A549 (cell line): ENCODE measurements around the gene PAX8.

Experiments used
- MAFK ChIP-seq: fragments of 450-650 bp; IDR thresholded peaks from 2 replicates; pipeline ENCODE4 v1.6.1; 2014; ENCODE audit not compliant: partially characterized antibody
- POLR2A ChIP-seq: IDR thresholded peaks from 2 replicates; pipeline ENCODE4 v1.6.1; 2012; ENCODE audit warnings: mild to moderate bottlenecking, low read length
- RNF2 ChIP-seq: fragments of 200-600 bp; sonication (generic); IDR thresholded peaks from 2 replicates; pipeline ENCODE4 v1.6.1; 2016; ENCODE audit warnings: low read depth, mild to moderate bottlenecking, antibody characterized with exemption, moderate library complexity, borderline replicate concordance
- ZNF302 ChIP-seq: fragments of 250-450 bp; sonication (Bioruptor Pico); IDR thresholded peaks from 2 replicates; pipeline ENCODE4 v1.9.0; 2021; ENCODE audit warnings: inconsistent platforms, mild to moderate bottlenecking, moderate library complexity
- TF ChIP-seq, protein P1 (sequence below): fragments of >200 bp; sonication (Bioruptor Twin); formaldehyde crosslinking; IDR thresholded peaks from 3 replicates; pipeline ENCODE4 v1.5.1; 2016
- TF ChIP-seq, protein P2 (sequence below): fragments of 200-600 bp; sonication (generic); IDR thresholded peaks from 2 replicates; pipeline ENCODE4 v1.6.1; 2016; ENCODE audit warnings: antibody characterized with exemption, mild to moderate bottlenecking, moderate library complexity

DNA sequence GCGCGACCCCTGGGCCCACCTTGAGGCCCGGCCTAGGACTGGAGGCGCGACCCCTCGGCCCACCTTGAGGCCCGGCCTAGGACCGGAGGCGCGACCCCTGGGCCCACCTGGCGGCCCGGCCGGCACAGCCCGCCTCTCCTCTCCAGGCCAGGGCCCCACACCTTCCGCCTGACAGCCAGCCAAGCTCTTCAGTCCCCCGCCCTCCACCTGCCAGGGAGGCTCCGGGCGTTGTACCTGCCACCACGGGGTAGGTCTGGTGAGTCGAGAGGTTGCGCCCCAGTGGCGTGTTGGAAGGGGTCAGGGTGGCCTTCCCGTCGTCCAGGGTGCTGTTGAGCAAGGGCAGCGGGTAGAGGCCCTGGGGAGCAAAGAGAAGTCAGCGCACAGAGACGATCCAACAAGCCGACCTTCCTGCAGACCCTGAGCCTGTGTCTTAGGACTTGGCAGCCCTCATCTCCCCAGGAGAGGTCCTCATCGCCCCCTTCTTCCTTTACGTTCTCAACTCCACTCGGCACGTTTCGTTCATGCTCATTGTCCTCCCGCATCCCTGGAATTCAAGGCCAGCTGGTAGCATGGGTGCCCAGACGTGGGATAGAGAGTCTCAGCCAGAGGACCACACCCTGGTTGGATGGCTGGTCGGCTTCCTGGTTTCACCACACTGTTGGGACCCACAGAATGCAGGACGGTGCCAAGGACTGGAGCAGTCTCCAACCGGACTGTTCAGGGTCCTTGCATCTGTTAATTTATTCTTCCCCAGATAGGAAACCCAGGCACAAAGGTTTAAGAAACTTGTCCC lies 42.2 kb downstream of the PAX8 start:
- TF ChIP-seq, protein P1, sequence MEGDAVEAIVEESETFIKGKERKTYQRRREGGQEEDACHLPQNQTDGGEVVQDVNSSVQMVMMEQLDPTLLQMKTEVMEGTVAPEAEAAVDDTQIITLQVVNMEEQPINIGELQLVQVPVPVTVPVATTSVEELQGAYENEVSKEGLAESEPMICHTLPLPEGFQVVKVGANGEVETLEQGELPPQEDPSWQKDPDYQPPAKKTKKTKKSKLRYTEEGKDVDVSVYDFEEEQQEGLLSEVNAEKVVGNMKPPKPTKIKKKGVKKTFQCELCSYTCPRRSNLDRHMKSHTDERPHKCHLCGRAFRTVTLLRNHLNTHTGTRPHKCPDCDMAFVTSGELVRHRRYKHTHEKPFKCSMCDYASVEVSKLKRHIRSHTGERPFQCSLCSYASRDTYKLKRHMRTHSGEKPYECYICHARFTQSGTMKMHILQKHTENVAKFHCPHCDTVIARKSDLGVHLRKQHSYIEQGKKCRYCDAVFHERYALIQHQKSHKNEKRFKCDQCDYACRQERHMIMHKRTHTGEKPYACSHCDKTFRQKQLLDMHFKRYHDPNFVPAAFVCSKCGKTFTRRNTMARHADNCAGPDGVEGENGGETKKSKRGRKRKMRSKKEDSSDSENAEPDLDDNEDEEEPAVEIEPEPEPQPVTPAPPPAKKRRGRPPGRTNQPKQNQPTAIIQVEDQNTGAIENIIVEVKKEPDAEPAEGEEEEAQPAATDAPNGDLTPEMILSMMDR, result no peak
- TF ChIP-seq, protein P2, sequence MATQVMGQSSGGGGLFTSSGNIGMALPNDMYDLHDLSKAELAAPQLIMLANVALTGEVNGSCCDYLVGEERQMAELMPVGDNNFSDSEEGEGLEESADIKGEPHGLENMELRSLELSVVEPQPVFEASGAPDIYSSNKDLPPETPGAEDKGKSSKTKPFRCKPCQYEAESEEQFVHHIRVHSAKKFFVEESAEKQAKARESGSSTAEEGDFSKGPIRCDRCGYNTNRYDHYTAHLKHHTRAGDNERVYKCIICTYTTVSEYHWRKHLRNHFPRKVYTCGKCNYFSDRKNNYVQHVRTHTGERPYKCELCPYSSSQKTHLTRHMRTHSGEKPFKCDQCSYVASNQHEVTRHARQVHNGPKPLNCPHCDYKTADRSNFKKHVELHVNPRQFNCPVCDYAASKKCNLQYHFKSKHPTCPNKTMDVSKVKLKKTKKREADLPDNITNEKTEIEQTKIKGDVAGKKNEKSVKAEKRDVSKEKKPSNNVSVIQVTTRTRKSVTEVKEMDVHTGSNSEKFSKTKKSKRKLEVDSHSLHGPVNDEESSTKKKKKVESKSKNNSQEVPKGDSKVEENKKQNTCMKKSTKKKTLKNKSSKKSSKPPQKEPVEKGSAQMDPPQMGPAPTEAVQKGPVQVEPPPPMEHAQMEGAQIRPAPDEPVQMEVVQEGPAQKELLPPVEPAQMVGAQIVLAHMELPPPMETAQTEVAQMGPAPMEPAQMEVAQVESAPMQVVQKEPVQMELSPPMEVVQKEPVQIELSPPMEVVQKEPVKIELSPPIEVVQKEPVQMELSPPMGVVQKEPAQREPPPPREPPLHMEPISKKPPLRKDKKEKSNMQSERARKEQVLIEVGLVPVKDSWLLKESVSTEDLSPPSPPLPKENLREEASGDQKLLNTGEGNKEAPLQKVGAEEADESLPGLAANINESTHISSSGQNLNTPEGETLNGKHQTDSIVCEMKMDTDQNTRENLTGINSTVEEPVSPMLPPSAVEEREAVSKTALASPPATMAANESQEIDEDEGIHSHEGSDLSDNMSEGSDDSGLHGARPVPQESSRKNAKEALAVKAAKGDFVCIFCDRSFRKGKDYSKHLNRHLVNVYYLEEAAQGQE, result no peak
- TF ChIP-seq RNF2, result no peak
- TF ChIP-seq MAFK, result no peak
- no peak for TF ChIP-seq POLR2A
- no peak for TF ChIP-seq ZNF302
